ENCODE data around the gene ARHGEF2.

ARHGEF2 gene

DNA sequence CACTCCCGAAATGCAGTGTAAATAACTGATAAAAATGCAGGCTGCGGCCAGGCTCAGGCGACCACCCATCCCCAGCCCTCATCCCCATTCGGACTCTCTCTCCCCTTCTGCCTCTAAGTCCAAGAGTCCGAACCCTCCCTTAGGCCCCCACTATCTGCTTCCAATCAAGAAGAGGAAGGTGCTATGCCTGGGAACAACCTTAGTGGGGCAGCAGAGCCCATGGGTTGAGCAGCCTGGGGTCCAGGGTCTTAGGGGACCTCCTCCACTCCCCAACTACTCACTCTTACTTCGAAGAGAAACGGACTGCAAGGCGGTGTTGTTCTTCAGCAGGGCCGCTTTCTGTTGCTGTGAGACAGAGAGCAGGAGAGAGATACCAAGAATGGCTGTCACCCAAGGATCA, 12.2 kb downstream of the ARHGEF2 start:
- H3K4me1 ChIP-seq (ENCODE audit: insufficient read depth, low read length, poor library complexity, severe bottlenecking): peaks cover 42% of the 10 kb centered on the region
- peaks cover 85% of the 10 kb centered on the region for H4K20me1 ChIP-seq (ENCODE audit: insufficient read depth, low read length, poor library complexity, severe bottlenecking)
- no peaks in the 10 kb centered on the region for H3K9me3 ChIP-seq (ENCODE audit: insufficient read depth, low read depth, low read length)
- H3K4me2 ChIP-seq (ENCODE audit: low read depth, low read length, poor library complexity, severe bottlenecking): no peak overlapping the region
- no peak for TF ChIP-seq EZH2phosphoT487 (IDR thresholded peaks at IDR 0.05; ENCODE audit: borderline replicate concordance)
- TF ChIP-seq, protein P1, sequence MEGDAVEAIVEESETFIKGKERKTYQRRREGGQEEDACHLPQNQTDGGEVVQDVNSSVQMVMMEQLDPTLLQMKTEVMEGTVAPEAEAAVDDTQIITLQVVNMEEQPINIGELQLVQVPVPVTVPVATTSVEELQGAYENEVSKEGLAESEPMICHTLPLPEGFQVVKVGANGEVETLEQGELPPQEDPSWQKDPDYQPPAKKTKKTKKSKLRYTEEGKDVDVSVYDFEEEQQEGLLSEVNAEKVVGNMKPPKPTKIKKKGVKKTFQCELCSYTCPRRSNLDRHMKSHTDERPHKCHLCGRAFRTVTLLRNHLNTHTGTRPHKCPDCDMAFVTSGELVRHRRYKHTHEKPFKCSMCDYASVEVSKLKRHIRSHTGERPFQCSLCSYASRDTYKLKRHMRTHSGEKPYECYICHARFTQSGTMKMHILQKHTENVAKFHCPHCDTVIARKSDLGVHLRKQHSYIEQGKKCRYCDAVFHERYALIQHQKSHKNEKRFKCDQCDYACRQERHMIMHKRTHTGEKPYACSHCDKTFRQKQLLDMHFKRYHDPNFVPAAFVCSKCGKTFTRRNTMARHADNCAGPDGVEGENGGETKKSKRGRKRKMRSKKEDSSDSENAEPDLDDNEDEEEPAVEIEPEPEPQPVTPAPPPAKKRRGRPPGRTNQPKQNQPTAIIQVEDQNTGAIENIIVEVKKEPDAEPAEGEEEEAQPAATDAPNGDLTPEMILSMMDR (conservative IDR thresholded peaks at IDR 0.05; ENCODE audit: low read length): peak; percentile 58
- H3K36me3 ChIP-seq (ENCODE audit: insufficient read depth, low read length): peaks cover 84% of the 10 kb centered on the region; the same call in 1 of the 2 replicates
- H3K4me3 ChIP-seq (ENCODE audit: low read length, poor library complexity, severe bottlenecking): no peak overlapping the region
- no peak overlapping the region for H2AFZ ChIP-seq (ENCODE audit: low read length)
- H3K79me2 ChIP-seq (ENCODE audit: insufficient read depth, low read length): peaks cover 79% of the 10 kb centered on the region
- no peaks in the 10 kb centered on the region for H3F3A ChIP-seq (ENCODE audit: low read depth)
- no peaks in the 10 kb centered on the region for H3K9me2 ChIP-seq (replicated peaks; ENCODE audit: low read depth, low read length)
- H3K27me3 ChIP-seq (ENCODE audit: insufficient read depth, low read length, poor library complexity, severe bottlenecking): no peaks in the 10 kb centered on the region
- H3K9ac ChIP-seq (ENCODE audit: low read depth, low read length, poor library complexity, severe bottlenecking): no peak overlapping the region

DNA sequence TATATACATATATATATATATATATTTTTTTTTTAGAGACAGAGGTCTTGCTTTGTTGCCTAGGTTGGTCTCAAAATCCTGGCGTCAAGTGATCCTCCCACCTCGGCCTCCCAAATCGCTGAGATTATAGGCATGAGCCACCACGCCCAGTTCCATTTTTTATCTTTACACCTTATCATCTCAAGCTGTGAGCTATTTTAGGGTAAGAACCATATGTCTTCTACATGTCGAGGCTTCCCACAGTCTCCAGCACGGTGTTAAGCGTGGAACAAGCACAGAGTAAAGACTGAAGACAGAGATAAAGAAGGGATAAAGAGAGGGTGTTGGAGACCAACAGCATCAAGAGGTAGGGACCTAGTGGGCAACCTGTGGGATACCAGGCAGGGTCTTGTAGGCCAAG, 14.2 kb downstream of the ARHGEF2 start:
- peaks cover 23% of the 10 kb centered on the region for H3K4me1 ChIP-seq (ENCODE audit: insufficient read depth, low read length, poor library complexity, severe bottlenecking)
- H4K20me1 ChIP-seq (ENCODE audit: insufficient read depth, low read length, poor library complexity, severe bottlenecking): peaks cover 78% of the 10 kb centered on the region
- H2AFZ ChIP-seq (ENCODE audit: low read length): no peak overlapping the region
- H3K4me3 ChIP-seq (ENCODE audit: low read length, poor library complexity, severe bottlenecking): no peak overlapping the region
- H3K27me3 ChIP-seq (ENCODE audit: insufficient read depth, low read length, poor library complexity, severe bottlenecking): no peaks in the 10 kb centered on the region
- no peak overlapping the region for H3K9ac ChIP-seq (ENCODE audit: low read depth, low read length, poor library complexity, severe bottlenecking)
- no peaks in the 10 kb centered on the region for H3K9me2 ChIP-seq (replicated peaks; ENCODE audit: low read depth, low read length)
- H3K36me3 ChIP-seq (ENCODE audit: insufficient read depth, low read length): peaks cover 91% of the 10 kb centered on the region; the same call in 1 of the 2 replicates
- H3K9me3 ChIP-seq (ENCODE audit: insufficient read depth, low read depth, low read length): no peaks in the 10 kb centered on the region
- H3K79me2 ChIP-seq (ENCODE audit: insufficient read depth, low read length): peaks cover 63% of the 10 kb centered on the region
- TF ChIP-seq EZH2phosphoT487 (IDR thresholded peaks at IDR 0.05; ENCODE audit: borderline replicate concordance): no peak
- TF ChIP-seq, protein P1 (conservative IDR thresholded peaks at IDR 0.05; ENCODE audit: low read length): no peak
- no peaks in the 10 kb centered on the region for H3F3A ChIP-seq (ENCODE audit: low read depth)
- no peak overlapping the region for H3K4me2 ChIP-seq (ENCODE audit: low read depth, low read length, poor library complexity, severe bottlenecking)

DNA sequence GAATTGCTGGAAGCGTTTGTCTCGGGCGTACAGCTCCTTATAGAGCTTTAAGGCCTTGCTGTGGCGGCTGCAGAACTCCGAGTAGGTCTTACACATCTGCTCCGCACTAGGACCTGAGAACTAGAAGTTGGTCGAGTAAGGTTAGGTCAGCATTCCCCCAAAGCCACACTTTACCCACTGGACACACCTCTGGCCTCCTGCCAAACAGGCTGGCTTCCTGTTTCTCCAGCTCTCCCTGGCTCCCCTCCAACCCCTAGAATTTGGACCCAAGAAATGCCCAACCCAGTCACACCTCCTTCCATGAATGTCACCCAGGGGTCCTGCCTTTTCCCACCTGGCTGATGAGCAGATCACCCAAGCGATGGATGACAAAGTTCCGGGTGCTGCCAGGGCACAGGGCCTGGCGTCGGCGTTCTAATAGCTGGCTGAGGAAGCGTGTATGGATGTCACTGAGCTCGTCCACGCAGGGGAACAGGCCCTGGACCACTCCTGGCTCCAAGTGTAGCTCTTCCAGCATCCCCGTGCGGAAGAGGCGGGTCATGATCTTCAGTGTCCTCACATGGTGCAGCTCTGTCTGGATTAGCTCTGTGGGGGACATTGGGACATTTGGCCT, 15.6 kb downstream of the ARHGEF2 start:
- H3K79me2 ChIP-seq (ENCODE audit: insufficient read depth, low read length): peaks cover 48% of the 10 kb centered on the region
- H3K4me3 ChIP-seq (ENCODE audit: low read length, poor library complexity, severe bottlenecking): no peak overlapping the region
- H3K9me3 ChIP-seq (ENCODE audit: insufficient read depth, low read depth, low read length): no peaks in the 10 kb centered on the region
- H3K4me2 ChIP-seq (ENCODE audit: low read depth, low read length, poor library complexity, severe bottlenecking): no peak overlapping the region
- peaks cover 90% of the 10 kb centered on the region for H3K36me3 ChIP-seq (ENCODE audit: insufficient read depth, low read length)
- H3K9me2 ChIP-seq (replicated peaks; ENCODE audit: low read depth, low read length): no peaks in the 10 kb centered on the region
- H3K4me1 ChIP-seq (ENCODE audit: insufficient read depth, low read length, poor library complexity, severe bottlenecking): peaks cover 9% of the 10 kb centered on the region
- H3K27me3 ChIP-seq (ENCODE audit: insufficient read depth, low read length, poor library complexity, severe bottlenecking): no peaks in the 10 kb centered on the region
- H3F3A ChIP-seq (ENCODE audit: low read depth): no peaks in the 10 kb centered on the region
- H4K20me1 ChIP-seq (ENCODE audit: insufficient read depth, low read length, poor library complexity, severe bottlenecking): peaks cover 67% of the 10 kb centered on the region
- no peak overlapping the region for H3K9ac ChIP-seq (ENCODE audit: low read depth, low read length, poor library complexity, severe bottlenecking)
- TF ChIP-seq EZH2phosphoT487 (IDR thresholded peaks at IDR 0.05; ENCODE audit: borderline replicate concordance): no peak
- TF ChIP-seq, protein P1 (conservative IDR thresholded peaks at IDR 0.05; ENCODE audit: low read length): no peak
- no peak overlapping the region for H2AFZ ChIP-seq (ENCODE audit: low read length)
